CD8-positive, alpha-beta memory T cell (primary cell): ENCODE measurements around the gene SIAH3. TPM values are rescaled to one million over a fixed set of nuclear protein-coding genes. Genes with fewer than 3 reads are reported as not detected.

ENCODE experiments used
- CTCF ChIA-PET: fragments of 350-600 bp; sonication (Branson Sonifier 250); formaldehyde crosslinking; loops from one replicate; lab custom pipeline; 2021; ENCODE audit warnings: antibody characterized with exemption; lab: Charles Lee
- POLR2A ChIA-PET: fragments of 350-600 bp; sonication (Branson Sonifier 250); formaldehyde crosslinking; loops from one replicate; lab custom pipeline; 2021; ENCODE audit warnings: antibody characterized with exemption; lab: Charles Lee
- DNase-seq, 5 donors: peaks; one replicate each; pipeline versions ENCODE4 v3.0.0 to v3.0.0-alpha.2; 2020 to 2022; ENCODE audit warnings: mixed read lengths in 1 of 5
- H3K27ac ChIP-seq: one replicate; pipeline ENCODE4 v1.7.0; 2013; ENCODE audit warnings: low read depth, mild to moderate bottlenecking, low read length, moderate library complexity
- H3K27me3 ChIP-seq: 2 replicates; pipeline ENCODE4 v1.7.0; 2013; ENCODE audit warnings: low read length, mild to moderate bottlenecking; ENCODE audit not compliant: insufficient read depth, poor library complexity, severe bottlenecking
- H3K36me3 ChIP-seq: 2 replicates; pipeline ENCODE4 v1.7.0; 2013; ENCODE audit warnings: mild to moderate bottlenecking, low read length, moderate library complexity; ENCODE audit not compliant: insufficient read depth
- H3K4me1 ChIP-seq: 2 replicates; pipeline ENCODE4 v1.7.0; 2013; ENCODE audit warnings: mild to moderate bottlenecking, low read length, moderate library complexity; ENCODE audit not compliant: insufficient read depth
- H3K4me3 ChIP-seq: 2 replicates; pipeline ENCODE4 v1.7.0; 2013; ENCODE audit warnings: mild to moderate bottlenecking, low read length
- H3K9me3 ChIP-seq: 2 replicates; pipeline ENCODE4 v1.7.0; 2013; ENCODE audit warnings: mild to moderate bottlenecking, low read length
- H3K27ac Mint-ChIP-seq, 8 donors: one replicate each; pipeline ENCODE4 v1.8.0; 2020 to 2021; ENCODE audit warnings: mixed read lengths in 8 of 8, mild to moderate bottlenecking in 6 of 8, inconsistent platforms in 3 of 8, moderate library complexity in 3 of 8
- H3K27me3 Mint-ChIP-seq, 2 donors: one replicate each; pipeline ENCODE4 v1.8.0; 2020 to 2021; ENCODE audit warnings: mixed read lengths in 2 of 2, mild to moderate bottlenecking in 1 of 2, moderate library complexity in 1 of 2
- H3K36me3 Mint-ChIP-seq, 3 donors: one replicate each; pipeline ENCODE4 v1.8.0; 2020 to 2021; ENCODE audit warnings: mixed read lengths in 3 of 3, inconsistent platforms in 1 of 3, mild to moderate bottlenecking in 1 of 3
- H3K4me1 Mint-ChIP-seq, 3 donors: one replicate each; pipeline ENCODE4 v1.8.0; 2020 to 2021; ENCODE audit warnings: mixed read lengths in 3 of 3, inconsistent platforms in 1 of 3, mild to moderate bottlenecking in 1 of 3
- H3K4me3 Mint-ChIP-seq, 7 donors: one replicate each; pipeline ENCODE4 v1.8.0; 2020 to 2021; ENCODE audit warnings: mixed read lengths in 7 of 7, mild to moderate bottlenecking in 6 of 7, moderate library complexity in 4 of 7, inconsistent platforms in 2 of 7
- H3K9me3 Mint-ChIP-seq, 5 donors: one replicate each; pipeline ENCODE4 v1.8.0; 2020 to 2022; ENCODE audit warnings: mixed read lengths in 5 of 5, mild to moderate bottlenecking in 3 of 5, moderate library complexity in 2 of 5, inconsistent platforms in 1 of 5
- polyA plus RNA-seq: library from polyadenylated mRNA; unstranded; fragments of 300-500 nt; fragmentation: Illumina TruSeq; gene quantifications from one replicate; pipeline ENCODE4 v1.2.3, GENCODE V29; 2021
- total RNA-seq, 2 experiments: library from RNA; stranded (reverse); gene quantifications; one replicate each; pipeline ENCODE4 v1.2.3, GENCODE V29; 2021

The SIAH3 gene
- total and polyA plus RNA-seq, 3 experiments from 2014 or later: 0.11 to 0.20 TPM; not detected in 1

DNA sequence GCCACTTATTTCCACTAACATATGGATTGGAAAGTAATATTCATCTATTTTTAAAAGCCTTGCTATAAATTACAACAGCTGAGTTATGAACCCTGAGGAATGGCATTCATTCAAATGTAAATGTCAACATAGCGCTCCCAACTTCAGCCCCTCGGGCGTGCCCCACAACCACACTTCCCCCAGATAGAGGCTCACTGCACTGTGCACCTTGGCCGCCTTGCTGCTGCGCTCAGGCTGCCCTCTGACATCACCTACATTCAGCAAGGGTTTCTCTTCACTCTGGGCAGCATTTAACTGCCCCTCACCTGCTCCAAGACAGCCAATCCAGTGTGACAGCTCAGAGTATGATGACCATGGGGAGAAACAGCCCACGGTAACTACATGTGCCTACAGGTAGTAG lies 35.1 kb downstream of the SIAH3 start:
- Mint-ChIP-seq H3K36me3 (no peaks in the 10 kb centered on the region), H3K27ac (no peak overlapping the region), H3K4me3 (no peak overlapping the region), H3K4me1 (no peaks in the 10 kb centered on the region), H3K27me3 (peaks cover 0 to 3% of the 10 kb centered on the region in 2 donors), H3K9me3 (no peaks in the 10 kb centered on the region)
- DNase-seq: no peak
- Histone ChIP-seq H3K4me1 (no peaks in the 10 kb centered on the region), H3K27ac (no peak overlapping the region), H3K36me3 (no peaks in the 10 kb centered on the region), H3K4me3 (no peak overlapping the region), H3K27me3 (no peaks in the 10 kb centered on the region), H3K9me3 (no peaks in the 10 kb centered on the region)
- POLR2A ChIA-PET: no interaction called here
- CTCF ChIA-PET: no interaction called here

DNA sequence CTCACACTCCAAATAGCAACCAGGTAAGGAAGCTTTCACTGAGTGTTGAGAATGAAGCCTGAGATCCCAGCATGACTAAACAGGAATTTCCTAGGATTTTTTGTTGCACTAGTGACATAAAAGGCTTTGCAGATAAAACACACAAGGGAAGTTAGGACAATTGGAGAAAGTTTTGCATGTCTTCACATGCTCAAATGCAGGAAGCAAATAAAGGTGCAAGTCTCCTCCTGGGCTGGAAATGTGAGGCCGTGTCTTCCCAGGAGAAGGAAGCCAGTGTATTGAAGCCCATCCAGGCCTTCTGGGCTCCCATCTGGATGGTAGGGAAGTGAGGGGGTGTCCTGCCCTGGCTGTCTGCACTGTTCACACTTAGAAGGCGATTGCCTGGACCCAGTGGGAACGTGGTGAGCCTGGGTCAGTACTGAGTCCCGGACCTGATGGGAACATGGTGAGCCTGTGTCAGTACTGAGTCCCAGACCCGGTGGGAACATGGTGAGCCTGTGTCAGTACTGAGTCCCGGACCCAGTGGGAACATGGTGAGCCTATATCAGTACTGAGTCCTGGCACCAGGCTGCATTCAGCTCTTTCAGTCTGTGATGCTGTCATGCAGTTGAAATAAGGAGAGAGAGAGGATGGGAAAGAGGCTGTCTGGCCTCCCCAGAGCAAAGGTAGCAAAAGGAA lies 38.7 kb downstream of the SIAH3 start:
- no peaks in the 10 kb centered on the region for H3K9me3 Mint-ChIP-seq
- no peak overlapping the region for H3K27ac ChIP-seq
- peaks cover 4 to 15% (median 11%) of the 10 kb centered on the region in 3 donors for H3K4me1 Mint-ChIP-seq
- no peaks in the 10 kb centered on the region for H3K4me1 ChIP-seq
- peaks cover 0 to 3% of the 10 kb centered on the region in 2 donors for H3K27me3 Mint-ChIP-seq
- no peak overlapping the region for H3K4me3 ChIP-seq
- no peaks in the 10 kb centered on the region for H3K36me3 ChIP-seq
- no peak overlapping the region for H3K4me3 Mint-ChIP-seq
- no peaks in the 10 kb centered on the region for H3K9me3 ChIP-seq
- no peaks in the 10 kb centered on the region for H3K36me3 Mint-ChIP-seq
- H3K27me3 ChIP-seq: no peaks in the 10 kb centered on the region
- H3K27ac Mint-ChIP-seq: peak overlapping the region in 1 of 8 donors; percentile 22
- ChIA-PET POLR2A (no interaction called here), CTCF (no interaction called here)
- no peak for DNase-seq

DNA sequence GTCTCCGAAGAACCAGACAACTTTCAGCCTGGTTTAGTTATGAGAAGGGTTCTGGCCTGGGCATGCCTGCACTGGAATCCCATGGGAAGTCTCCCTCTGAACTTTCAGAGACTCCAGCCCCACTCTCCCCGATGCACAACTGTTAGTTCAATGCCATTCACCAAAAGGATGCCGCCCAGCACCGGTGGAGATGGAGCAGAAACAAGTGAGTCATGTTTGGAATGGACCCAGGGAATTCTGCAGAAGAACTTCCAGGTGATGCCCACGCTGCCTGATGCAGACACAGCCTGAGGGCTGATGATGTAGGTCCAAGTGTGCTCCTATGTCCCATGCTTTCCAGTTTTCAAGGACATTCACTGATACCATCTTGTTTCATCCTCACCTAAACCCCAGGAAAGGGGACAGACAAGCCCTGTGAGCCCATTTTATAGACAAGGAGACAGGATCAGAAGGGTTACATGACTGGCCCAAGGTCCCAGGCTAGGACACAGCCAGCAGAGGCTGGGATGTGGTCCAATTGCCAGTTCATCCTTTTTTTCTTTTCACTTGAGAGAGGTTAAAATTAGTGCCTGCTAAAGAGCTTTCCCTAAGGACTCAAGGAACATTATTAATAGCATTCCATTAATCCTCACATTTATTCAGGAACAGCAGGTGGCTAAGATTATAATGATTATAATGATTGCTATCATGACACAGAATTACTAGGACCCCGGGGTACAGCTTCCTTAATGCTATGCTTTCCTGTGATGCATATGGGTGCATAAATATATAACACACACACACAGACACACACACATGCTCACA lies 39.5 kb downstream of the SIAH3 start:
- Histone ChIP-seq H3K4me3 (no peak overlapping the region), H3K27me3 (no peaks in the 10 kb centered on the region), H3K27ac (no peak overlapping the region), H3K4me1 (no peaks in the 10 kb centered on the region), H3K36me3 (no peaks in the 10 kb centered on the region), H3K9me3 (no peaks in the 10 kb centered on the region)
- no peaks in the 10 kb centered on the region for H3K36me3 Mint-ChIP-seq
- no peak overlapping the region for H3K27ac Mint-ChIP-seq
- peaks cover 4 to 15% (median 11%) of the 10 kb centered on the region in 3 donors for H3K4me1 Mint-ChIP-seq
- H3K9me3 Mint-ChIP-seq: no peaks in the 10 kb centered on the region
- H3K4me3 Mint-ChIP-seq: no peak overlapping the region
- ChIA-PET CTCF (no interaction called here), POLR2A (no interaction called here)
- DNase-seq: no peak
- H3K27me3 Mint-ChIP-seq: peaks cover 0 to 3% of the 10 kb centered on the region in 2 donors

DNA sequence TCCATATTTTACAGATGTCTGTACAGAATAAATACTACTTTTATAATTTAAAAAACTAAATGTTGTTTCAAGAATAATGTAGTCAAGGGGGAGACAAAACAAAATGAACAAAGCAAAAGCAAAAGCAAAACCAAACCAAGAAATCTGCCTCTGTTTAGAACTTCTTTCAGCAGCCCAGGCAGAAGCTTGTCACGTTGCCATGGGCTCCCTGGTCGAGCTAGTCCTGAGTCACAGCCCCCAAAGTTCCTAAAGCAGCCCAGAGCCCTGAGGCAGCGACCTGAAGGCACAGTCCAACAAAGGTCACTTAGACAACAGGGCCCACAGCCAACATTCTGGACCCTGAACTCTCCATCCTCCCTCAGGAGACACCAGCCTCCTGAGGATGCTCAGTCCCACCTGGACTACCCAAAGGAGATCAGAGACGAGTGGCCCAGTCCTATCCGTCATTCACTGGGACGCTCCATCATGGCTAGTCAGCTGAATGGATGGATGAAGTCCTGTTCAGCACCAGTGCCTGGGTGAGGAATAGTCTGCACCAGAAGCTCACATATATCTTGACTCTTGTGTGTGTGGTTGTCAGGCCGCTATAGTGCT lies 41.7 kb downstream of the SIAH3 start:
- Mint-ChIP-seq H3K36me3 (no peaks in the 10 kb centered on the region), H3K4me3 (peak overlapping the region in 1 of 7 donors; percentile 22), H3K27ac (peak overlapping the region in 2 of 8 donors; percentile 12 to 58), H3K9me3 (peaks cover 0 to 1% (median 0%) of the 10 kb centered on the region in 5 donors), H3K4me1 (peaks cover 4 to 15% (median 11%) of the 10 kb centered on the region in 3 donors), H3K27me3 (peaks cover 0 to 3% of the 10 kb centered on the region in 2 donors)
- Histone ChIP-seq H3K27me3 (no peaks in the 10 kb centered on the region), H3K27ac (no peak overlapping the region), H3K36me3 (no peaks in the 10 kb centered on the region), H3K4me1 (no peaks in the 10 kb centered on the region), H3K9me3 (no peaks in the 10 kb centered on the region), H3K4me3 (no peak overlapping the region)
- ChIA-PET POLR2A (no interaction called here), CTCF (no interaction called here)
- DNase-seq: no peak

DNA sequence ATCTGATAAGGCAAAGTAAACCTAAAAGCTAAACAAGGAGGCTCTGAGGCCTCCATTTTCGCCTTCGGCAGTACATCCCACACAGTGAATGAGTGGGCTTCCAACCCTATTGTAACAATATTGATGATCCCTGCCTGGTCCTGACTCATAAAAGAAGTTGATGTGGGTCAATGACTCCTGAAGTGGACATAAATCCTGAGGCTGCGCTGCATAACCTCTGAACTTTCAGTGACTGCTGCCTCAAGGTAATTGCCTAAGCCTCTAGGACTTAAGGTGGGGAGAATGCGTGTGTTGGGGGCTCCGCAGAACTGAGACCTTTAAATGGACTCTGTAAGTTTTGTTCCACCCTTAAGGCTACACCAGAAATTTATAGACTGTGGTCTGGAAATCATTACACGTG lies 42.6 kb downstream of the SIAH3 start:
- no peak for DNase-seq
- no peaks in the 10 kb centered on the region for H3K4me1 ChIP-seq
- H3K4me3 ChIP-seq: no peak overlapping the region
- Mint-ChIP-seq H3K4me1 (peaks cover 4 to 15% (median 11%) of the 10 kb centered on the region in 3 donors), H3K36me3 (no peaks in the 10 kb centered on the region), H3K9me3 (peaks cover 0 to 4% (median 0%) of the 10 kb centered on the region in 5 donors), H3K27ac (no peak overlapping the region), H3K4me3 (no peak overlapping the region), H3K27me3 (peaks cover 0 to 3% of the 10 kb centered on the region in 2 donors)
- POLR2A ChIA-PET: no interaction called here
- H3K27ac ChIP-seq: no peak overlapping the region
- H3K9me3 ChIP-seq: no peaks in the 10 kb centered on the region
- no peaks in the 10 kb centered on the region for H3K27me3 ChIP-seq
- no peaks in the 10 kb centered on the region for H3K36me3 ChIP-seq
- CTCF ChIA-PET: no interaction called here

DNA sequence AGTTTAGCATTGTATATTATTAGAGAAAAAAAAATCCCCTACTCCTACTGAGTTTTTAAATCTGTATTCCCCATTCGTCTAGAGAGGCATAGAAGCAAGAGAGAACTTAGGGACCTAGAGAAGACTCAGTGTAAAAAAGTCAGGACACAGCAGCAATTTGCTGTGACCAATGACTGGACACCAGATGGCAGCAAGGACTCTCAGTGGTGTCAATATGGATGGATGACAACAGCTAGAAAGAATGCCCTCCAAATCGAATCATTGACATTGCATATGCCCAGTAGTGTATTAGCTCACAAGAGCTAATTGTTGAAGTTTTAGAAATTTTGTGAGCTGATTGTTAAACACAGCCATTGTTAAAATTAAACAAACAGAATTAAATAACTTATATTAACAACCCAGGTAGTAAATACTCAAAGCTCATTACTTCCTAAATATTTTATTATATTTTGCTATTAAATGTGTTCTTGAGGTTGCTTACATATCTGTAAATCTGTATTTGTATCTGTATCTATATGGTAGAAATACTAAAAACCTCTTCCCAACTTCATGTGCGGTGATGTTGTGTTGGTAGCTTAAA lies 43.9 kb downstream of the SIAH3 start:
- no peak overlapping the region for H3K4me3 Mint-ChIP-seq
- H3K27ac Mint-ChIP-seq: no peak overlapping the region
- Histone ChIP-seq H3K4me1 (no peaks in the 10 kb centered on the region), H3K4me3 (no peak overlapping the region), H3K27me3 (no peaks in the 10 kb centered on the region), H3K9me3 (no peaks in the 10 kb centered on the region), H3K27ac (no peak overlapping the region), H3K36me3 (no peaks in the 10 kb centered on the region)
- H3K4me1 Mint-ChIP-seq: peaks cover 4 to 15% (median 11%) of the 10 kb centered on the region in 3 donors
- CTCF ChIA-PET: interaction anchor here (0.7 to 2.1 kb wide), 5 partner anchors 18 to 514 kb away, joined by 3 to 10 read pairs (median 5); no protein-coding TSS in a partner anchor
- POLR2A ChIA-PET: no interaction called here
- peaks cover 0 to 7% of the 10 kb centered on the region in 2 donors for H3K27me3 Mint-ChIP-seq
- H3K9me3 Mint-ChIP-seq: peaks cover 0 to 4% (median 0%) of the 10 kb centered on the region in 5 donors
- no peaks in the 10 kb centered on the region for H3K36me3 Mint-ChIP-seq
- peak in 2 of 5 donors; percentile 9 to 49 for DNase-seq

DNA sequence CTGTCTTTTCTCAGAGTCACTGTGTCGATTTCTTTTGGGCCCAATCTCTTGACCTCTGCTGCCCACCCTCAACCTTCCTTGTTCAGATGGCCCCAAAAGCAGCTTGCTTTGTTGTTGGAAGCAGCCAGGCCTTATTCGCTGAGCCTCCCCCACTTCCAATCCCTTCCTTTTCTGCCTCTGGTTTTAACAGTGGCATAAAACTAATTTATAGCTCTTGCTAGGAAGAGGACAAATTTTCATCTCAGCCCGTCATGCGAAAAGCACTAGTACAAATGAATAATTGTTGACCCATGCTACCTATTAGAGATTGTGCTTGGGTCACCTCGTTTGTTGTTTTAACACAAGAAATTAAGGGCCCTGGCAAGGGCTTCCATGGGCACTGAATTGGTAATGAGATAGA lies 51.1 kb downstream of the SIAH3 start:
- H3K4me3 Mint-ChIP-seq: no peak overlapping the region
- peaks cover 0 to 3% (median 0%) of the 10 kb centered on the region in 3 donors for H3K36me3 Mint-ChIP-seq
- Histone ChIP-seq H3K27me3 (no peaks in the 10 kb centered on the region), H3K4me1 (no peaks in the 10 kb centered on the region), H3K9me3 (no peaks in the 10 kb centered on the region), H3K27ac (no peak overlapping the region), H3K4me3 (no peak overlapping the region), H3K36me3 (no peaks in the 10 kb centered on the region)
- H3K27ac Mint-ChIP-seq: no peak overlapping the region
- H3K9me3 Mint-ChIP-seq: peaks cover 0 to 4% (median 0%) of the 10 kb centered on the region in 5 donors
- H3K27me3 Mint-ChIP-seq: peaks cover 0 to 13% of the 10 kb centered on the region in 2 donors
- no peaks in the 10 kb centered on the region for H3K4me1 Mint-ChIP-seq
- DNase-seq: no peak
- ChIA-PET CTCF (no interaction called here), POLR2A (no interaction called here)
